ENCODE data around the gene KIAA1671.
A peak's percentile ranks its signal among the peaks of the same experiment; 100 is the strongest.

The KIAA1671 gene

DNA sequence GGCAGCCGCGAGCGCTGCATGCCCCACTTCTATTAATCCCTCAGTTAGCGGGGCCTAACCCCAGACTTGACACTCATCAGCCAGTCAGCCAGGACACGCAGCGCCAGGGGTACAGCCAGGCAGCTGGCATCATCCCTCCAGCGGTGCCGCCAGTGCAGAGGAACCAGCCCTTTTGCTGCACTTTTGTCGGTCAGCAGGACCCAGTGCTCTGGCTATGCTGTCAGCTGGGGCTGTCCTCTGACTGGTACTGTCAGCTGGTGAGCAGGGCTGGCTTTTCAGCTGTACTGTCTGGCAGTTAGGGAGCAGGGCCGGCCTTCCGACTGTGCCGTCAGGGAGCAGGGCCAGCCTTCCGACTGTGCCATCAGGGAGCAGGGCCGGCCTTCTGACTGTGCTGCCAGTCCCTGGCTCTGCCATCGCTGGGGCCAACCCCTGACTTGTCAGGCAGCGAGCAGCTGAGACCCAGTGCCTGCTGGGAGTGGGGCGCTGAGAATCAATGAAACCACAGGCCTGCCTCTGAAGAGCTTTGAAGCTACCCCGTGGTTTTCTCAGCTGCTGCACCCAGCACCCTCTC, 115.4 kb downstream of the KIAA1671 start:
- ChIA-PET CTCF (interaction anchor here (1.1 kb wide), 1 partner anchor 14 kb away, joined by 4 read pairs; no protein-coding TSS in a partner anchor), POLR2A (no interaction called here)
- no peak for TF ChIP-seq CTCF (IDR thresholded peaks at IDR 0.05; ENCODE audit: control extremely low read depth, extremely low read depth, low read depth, missing control alignments)
- no peak for DNase-seq (ENCODE audit: extremely low spot score)

DNA sequence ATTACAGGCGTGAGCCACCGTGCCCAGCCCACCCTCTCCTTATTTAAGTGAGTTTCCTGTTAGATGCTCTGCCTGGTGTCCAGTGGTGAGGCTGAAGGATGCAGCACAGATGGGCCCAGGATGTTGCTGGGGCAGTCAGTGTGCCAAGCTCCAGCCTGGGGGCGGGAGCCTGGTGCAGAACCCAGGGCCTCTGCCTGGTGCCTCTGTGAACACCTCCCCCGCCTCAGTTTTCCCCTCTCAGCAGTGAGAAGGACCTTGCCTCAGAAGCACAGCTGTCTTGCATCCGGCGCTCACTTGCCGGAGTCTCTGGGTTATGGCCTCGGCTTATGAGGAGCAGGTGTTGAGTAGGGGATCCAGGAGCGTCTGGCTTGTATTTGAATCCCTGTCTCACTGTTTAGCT, 116.2 kb downstream of the KIAA1671 start:
- CTCF ChIA-PET: interaction anchor here (1.1 to 1.6 kb wide), 3 partner anchors 12 to 20 kb away, joined by 3 to 4 read pairs (median 3); no protein-coding TSS in a partner anchor
- no peak for TF ChIP-seq CTCF (IDR thresholded peaks at IDR 0.05; ENCODE audit: control extremely low read depth, extremely low read depth, low read depth, missing control alignments)
- no peak for DNase-seq (ENCODE audit: extremely low spot score)
- POLR2A ChIA-PET: no interaction called here

- no peak for DNase-seq (ENCODE audit: extremely low spot score)
- ChIA-PET CTCF (interaction anchor here (1.1 to 1.6 kb wide), 3 partner anchors 11 to 21 kb away, joined by 3 to 4 read pairs (median 3); no protein-coding TSS in a partner anchor), POLR2A (no interaction called here)
- TF ChIP-seq CTCF (IDR thresholded peaks at IDR 0.05; ENCODE audit: control extremely low read depth, extremely low read depth, low read depth, missing control alignments): no peak
Observed at GRCh38 chr22:25069426-25069757, 116.9 kb downstream of the KIAA1671 start.

DNA sequence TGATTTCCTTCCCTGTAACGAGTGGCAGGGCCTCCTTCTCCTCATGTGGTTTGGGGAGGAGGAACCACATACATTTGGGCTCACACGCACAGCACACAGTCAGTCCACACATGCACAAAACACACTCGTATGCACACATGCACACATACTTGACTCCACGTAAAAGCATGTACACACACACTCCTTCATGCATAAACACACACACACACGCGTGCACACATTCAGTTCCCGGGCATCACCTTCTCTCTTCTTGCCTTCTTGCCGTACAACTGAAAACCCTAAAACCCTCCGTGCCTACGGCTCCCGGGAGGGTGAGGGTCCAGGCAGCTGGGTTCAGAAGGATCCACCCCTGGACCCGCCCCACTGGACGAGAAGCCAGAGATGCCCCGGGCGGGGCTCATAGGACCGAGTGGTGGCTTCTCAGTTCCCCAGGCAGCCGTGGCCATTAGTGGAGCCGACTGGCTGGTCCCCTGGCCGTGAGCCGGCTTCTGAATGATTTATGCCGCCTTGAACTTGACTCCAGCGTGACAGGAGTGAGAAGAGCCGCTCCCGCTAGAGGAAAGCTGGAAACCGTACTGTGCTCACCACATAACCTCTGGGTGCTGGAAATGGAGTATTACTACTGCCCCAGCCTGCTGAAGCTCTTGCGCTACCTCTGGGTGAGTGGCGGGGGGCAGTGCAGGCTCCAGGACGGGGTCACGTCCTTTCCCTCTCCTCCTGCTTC, 117.4 kb downstream of the KIAA1671 start:
- CTCF ChIA-PET: interaction anchor here (1.3 to 1.6 kb wide), 2 partner anchors 10 to 21 kb away, joined by 3 read pairs; no protein-coding TSS in a partner anchor
- DNase-seq (ENCODE audit: extremely low spot score): no peak
- POLR2A ChIA-PET: no interaction called here
- no peak for TF ChIP-seq CTCF (IDR thresholded peaks at IDR 0.05; ENCODE audit: control extremely low read depth, extremely low read depth, low read depth, missing control alignments)

DNA sequence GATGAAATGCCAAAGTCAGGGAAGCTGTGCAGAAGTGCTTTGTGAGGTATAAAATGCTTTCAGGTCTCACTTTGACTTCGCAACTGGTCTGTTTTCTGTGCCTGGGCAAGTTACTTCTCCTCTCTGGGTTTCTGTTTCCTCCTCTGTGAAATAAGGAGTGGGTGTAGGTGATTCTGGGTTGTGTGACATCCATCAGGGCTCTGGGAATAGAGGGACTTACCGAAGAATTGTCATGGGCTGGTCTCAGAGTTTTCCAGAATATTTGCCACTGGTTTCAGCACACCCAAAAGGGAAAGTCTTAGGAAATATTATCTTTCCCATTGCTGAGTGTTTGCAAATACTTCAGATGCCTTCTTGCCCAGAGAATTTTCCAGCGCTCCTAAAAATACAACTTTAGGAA, 118.4 kb downstream of the KIAA1671 start:
- POLR2A ChIA-PET: no interaction called here
- TF ChIP-seq CTCF (IDR thresholded peaks at IDR 0.05; ENCODE audit: control extremely low read depth, extremely low read depth, low read depth, missing control alignments): no peak
- CTCF ChIA-PET: no interaction called here
- peak; percentile 50 for DNase-seq (ENCODE audit: extremely low spot score)

- no peak for DNase-seq (ENCODE audit: extremely low spot score)
- TF ChIP-seq CTCF (IDR thresholded peaks at IDR 0.05; ENCODE audit: control extremely low read depth, extremely low read depth, low read depth, missing control alignments): no peak
- CTCF ChIA-PET: interaction anchor here (0.7 to 1.9 kb wide), 3 partner anchors 10 to 18 kb away, joined by 3 to 10 read pairs (median 9); no protein-coding TSS in a partner anchor
- POLR2A ChIA-PET: no interaction called here
Observed at GRCh38 chr22:25071720-25072119, 119.2 kb downstream of the KIAA1671 start.

Measured in GM10248 (cell line).